ENCODE measurements around the gene ZNF784. TPM values are rescaled to one million over a fixed set of nuclear protein-coding genes. Genes with fewer than 3 reads are reported as not detected.

The ZNF784 gene
- polyA plus RNA-seq, 1 experiment = 1.9 TPM

- no peak for DNase-seq (ENCODE audit: low read depth, low spot score)
- CTCF ChIA-PET = no interaction called here
- no peak overlapping the region for H3K27ac ChIP-seq (ENCODE audit: low read depth, low read length)
- no peak overlapping the region for H3K4me3 ChIP-seq (ENCODE audit: low read depth, low read length)
- POLR2A ChIA-PET = interaction anchor here (2.2 kb wide), 1 partner anchor 10 kb away, joined by 9 read pairs; no protein-coding TSS in a partner anchor
- no peaks in the 10 kb centered on the region for H3K27me3 ChIP-seq (ENCODE audit: control insufficient read depth, insufficient read depth, low read length)
- peaks cover 7% of the 10 kb centered on the region; the same call in 1 of the 2 replicates for H3K9me3 ChIP-seq (ENCODE audit: control insufficient read depth, insufficient read depth, low read length)
- no peak for TF ChIP-seq CTCF (IDR thresholded peaks at IDR 0.05; ENCODE audit: low read depth, low read length)
Measured at GRCh38 chr19:55597501-55597921, 26.9 kb downstream of the ZNF784 start.

GRCh38 chr19:55596304-55596703, 28.1 kb downstream of the ZNF784 start:
- H3K27ac ChIP-seq (ENCODE audit: low read depth, low read length) = no peak overlapping the region
- DNase-seq (ENCODE audit: low read depth, low spot score) = no peak
- ChIA-PET CTCF (interaction anchor here (0.8 kb wide), 1 partner anchor 57 kb away, joined by 3 read pairs; no protein-coding TSS in a partner anchor), POLR2A (no interaction called here)
- peaks cover 3% of the 10 kb centered on the region; the same call in 1 of the 2 replicates for H3K9me3 ChIP-seq (ENCODE audit: control insufficient read depth, insufficient read depth, low read length)
- no peak for TF ChIP-seq CTCF (IDR thresholded peaks at IDR 0.05; ENCODE audit: low read depth, low read length)
- H3K4me3 ChIP-seq (ENCODE audit: low read depth, low read length) = no peak overlapping the region
- H3K27me3 ChIP-seq (ENCODE audit: control insufficient read depth, insufficient read depth, low read length) = no peaks in the 10 kb centered on the region

GRCh38 chr19:55594996-55595545, 29.3 kb downstream of the ZNF784 start:
- no peak overlapping the region for H3K27ac ChIP-seq (ENCODE audit: low read depth, low read length)
- TF ChIP-seq CTCF (IDR thresholded peaks at IDR 0.05; ENCODE audit: low read depth, low read length) = no peak
- CTCF ChIA-PET = interaction anchor here (0.8 to 1.1 kb wide), 2 partner anchors 11 to 58 kb away, joined by 3 read pairs; no protein-coding TSS in a partner anchor
- H3K9me3 ChIP-seq (ENCODE audit: control insufficient read depth, insufficient read depth, low read length) = peaks cover 3% of the 10 kb centered on the region; the same call in 1 of the 2 replicates
- no peaks in the 10 kb centered on the region for H3K27me3 ChIP-seq (ENCODE audit: control insufficient read depth, insufficient read depth, low read length)
- DNase-seq (ENCODE audit: low read depth, low spot score) = no peak
- POLR2A ChIA-PET = interaction anchor here (0.7 kb wide), 1 partner anchor 78 kb away, joined by 5 read pairs; no protein-coding TSS in a partner anchor
- no peak overlapping the region for H3K4me3 ChIP-seq (ENCODE audit: low read depth, low read length)

- no peak overlapping the region for H3K4me3 ChIP-seq (ENCODE audit: low read depth, low read length)
- no peak overlapping the region for H3K27ac ChIP-seq (ENCODE audit: low read depth, low read length)
- H3K9me3 ChIP-seq (ENCODE audit: control insufficient read depth, insufficient read depth, low read length) = peaks cover 3% of the 10 kb centered on the region; the same call in 1 of the 2 replicates
- DNase-seq (ENCODE audit: low read depth, low spot score) = no peak
- ChIA-PET POLR2A (no interaction called here), CTCF (interaction anchor here (0.7 to 1.5 kb wide), 2 partner anchors 40 to 126 kb away, joined by 4 to 11 read pairs; no protein-coding TSS in a partner anchor)
- TF ChIP-seq CTCF (IDR thresholded peaks at IDR 0.05; ENCODE audit: low read depth, low read length) = no peak
- H3K27me3 ChIP-seq (ENCODE audit: control insufficient read depth, insufficient read depth, low read length) = no peaks in the 10 kb centered on the region
Measured at GRCh38 chr19:55593096-55593772, 31.1 kb downstream of the ZNF784 start.

Measured in AG04450 (cell line).